ENCODE results near the gene ZFP36L2.

ZFP36L2 gene

DNA sequence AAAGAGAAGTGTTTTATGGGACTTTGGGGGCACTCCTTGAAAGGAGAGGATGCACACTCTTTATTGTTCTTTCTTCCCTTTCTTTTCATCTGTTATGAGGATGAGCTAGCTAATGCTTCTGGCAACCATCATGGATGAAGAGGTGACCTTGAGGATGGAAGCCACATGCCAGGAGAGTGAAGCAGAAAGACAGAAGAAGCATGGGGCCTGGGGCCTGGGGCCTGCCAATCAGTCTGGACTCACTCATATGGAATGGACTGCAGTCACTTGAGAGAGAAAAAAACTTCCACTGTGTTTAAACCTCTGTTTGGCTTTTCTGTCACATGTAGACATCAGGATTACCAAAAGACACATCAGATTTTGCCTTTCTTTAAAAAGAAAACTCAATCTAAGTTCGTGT lies 35.8 kb upstream of the ZFP36L2 start:
- no peaks in the 10 kb centered on the region for H3K27me3 Mint-ChIP-seq

DNA sequence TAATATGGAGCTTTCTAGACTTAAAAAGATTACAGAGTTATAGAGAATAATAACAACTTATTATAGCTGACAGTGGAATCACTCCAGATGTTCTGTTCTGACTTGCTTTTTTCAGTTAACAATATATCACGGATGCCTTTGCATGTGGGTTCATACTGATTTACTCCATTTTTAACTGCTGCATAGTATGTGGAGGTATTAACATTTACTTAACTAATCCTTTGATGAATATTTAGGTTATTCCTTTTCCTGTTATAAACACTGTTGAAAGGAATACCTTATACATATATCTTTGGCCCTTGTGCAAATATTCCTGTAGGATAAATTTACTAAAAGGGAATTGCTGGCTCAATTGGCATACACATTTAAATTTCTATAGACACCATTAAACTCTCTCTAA lies 33.1 kb upstream of the ZFP36L2 start:
- Mint-ChIP-seq H3K27ac (no peak overlapping the region), H3K36me3 (peaks cover 16% of the 10 kb centered on the region)

More for the DNA sequence above, 35.8 kb upstream of the ZFP36L2 start:
- Mint-ChIP-seq H3K36me3 (peaks cover 14% of the 10 kb centered on the region), H3K4me1 (ENCODE audit: low read depth) (no peaks in the 10 kb centered on the region), H3K27ac (no peak overlapping the region), H3K9me3 (ENCODE audit: low read depth) (no peaks in the 10 kb centered on the region), H3K4me3 (no peak overlapping the region)

DNA sequence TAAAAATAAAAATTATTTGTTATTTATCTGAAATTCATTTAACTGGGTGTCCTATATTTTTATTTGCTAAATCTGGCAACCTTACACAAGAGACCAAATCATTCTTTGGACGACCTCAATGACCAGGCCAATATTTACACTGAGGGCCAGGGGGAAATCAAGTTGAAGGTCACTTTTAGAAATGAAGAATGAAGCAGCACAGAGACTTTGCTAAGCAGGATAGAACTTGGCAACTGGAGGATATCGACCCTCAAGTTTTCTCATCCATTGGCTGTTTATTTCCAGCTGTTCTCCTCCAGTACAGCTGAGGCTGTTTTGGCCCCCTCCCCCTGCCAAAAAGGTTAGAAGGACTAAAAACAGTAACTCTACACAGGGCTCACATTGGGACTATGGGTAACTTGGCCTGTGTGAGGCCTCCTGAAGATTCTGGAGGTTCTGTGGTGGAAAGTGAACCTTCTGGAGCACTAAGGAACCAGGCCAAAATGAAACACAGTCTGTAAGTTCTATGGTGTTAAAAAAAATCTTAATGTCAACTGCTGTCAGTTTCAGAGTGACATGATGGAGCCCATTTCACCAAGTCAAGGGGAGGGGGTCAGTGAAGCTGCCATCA lies 32.2 kb upstream of the ZFP36L2 start:
- H3K9me3 Mint-ChIP-seq (ENCODE audit: low read depth), result no peaks in the 10 kb centered on the region
- no peaks in the 10 kb centered on the region for H3K4me1 Mint-ChIP-seq (ENCODE audit: low read depth)
- H3K27me3 Mint-ChIP-seq, result no peaks in the 10 kb centered on the region
- peaks cover 17% of the 10 kb centered on the region for H3K36me3 Mint-ChIP-seq
- H3K27ac Mint-ChIP-seq, result no peak overlapping the region
- no peak overlapping the region for H3K4me3 Mint-ChIP-seq

More for the DNA sequence above, 33.1 kb upstream of the ZFP36L2 start:
- Mint-ChIP-seq H3K4me1 (ENCODE audit: low read depth) (no peaks in the 10 kb centered on the region), H3K9me3 (ENCODE audit: low read depth) (no peaks in the 10 kb centered on the region), H3K4me3 (no peak overlapping the region), H3K27me3 (no peaks in the 10 kb centered on the region)

DNA sequence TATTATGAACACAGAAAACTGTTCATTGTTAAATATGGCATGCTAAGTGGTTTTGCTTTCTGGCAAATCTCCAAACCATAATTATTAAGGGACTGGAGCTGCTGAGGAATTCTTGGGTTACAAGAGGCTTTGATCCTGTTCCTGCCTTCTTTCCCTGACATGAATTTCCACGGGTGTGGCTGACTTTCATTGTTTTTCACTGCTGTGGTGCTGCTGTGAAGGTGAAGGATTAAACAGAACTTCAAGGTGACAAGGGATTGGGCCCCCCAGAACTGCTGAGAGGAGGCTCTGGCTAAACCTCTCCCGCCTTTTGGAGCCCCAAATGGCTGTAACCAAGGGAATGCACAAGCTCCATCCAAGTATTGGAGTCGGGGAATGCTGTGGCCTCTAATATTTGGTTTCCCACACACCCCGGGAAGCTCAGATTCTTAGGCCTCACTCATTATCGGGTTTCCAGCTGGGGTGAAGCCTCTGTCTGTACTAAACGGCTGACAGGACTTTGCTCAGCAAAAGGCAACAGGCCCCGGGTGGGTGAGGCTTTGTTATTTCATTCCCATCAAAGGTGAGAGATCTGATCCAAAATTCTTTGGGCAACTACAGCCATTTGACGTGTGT lies 29.0 kb upstream of the ZFP36L2 start:
- Mint-ChIP-seq H3K27me3 (no peaks in the 10 kb centered on the region), H3K4me3 (no peak overlapping the region), H3K4me1 (ENCODE audit: low read depth) (no peaks in the 10 kb centered on the region), H3K9me3 (ENCODE audit: low read depth) (no peaks in the 10 kb centered on the region), H3K27ac (no peak overlapping the region), H3K36me3 (peaks cover 8% of the 10 kb centered on the region)

DNA sequence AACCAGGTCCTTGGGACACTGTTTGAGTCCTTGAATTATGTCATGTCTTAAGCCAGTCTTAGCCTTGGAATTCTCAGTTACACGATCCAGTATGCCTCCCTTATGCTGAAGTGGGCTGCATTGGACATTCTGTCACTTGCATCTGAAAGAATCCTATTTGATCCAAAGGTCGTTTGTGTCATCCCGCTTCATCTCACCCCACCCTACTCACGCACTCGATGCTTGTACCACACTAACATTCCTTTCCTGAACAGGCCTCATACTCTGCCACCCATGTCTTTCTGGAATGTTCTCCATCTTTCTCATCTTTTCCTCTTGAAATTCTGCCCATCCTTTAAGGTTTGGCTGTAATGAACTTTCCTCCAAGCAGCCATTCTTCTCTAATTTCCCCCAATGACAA lies 27.9 kb upstream of the ZFP36L2 start:
- Mint-ChIP-seq H3K27ac (no peak overlapping the region), H3K4me3 (no peak overlapping the region), H3K27me3 (no peaks in the 10 kb centered on the region), H3K9me3 (ENCODE audit: low read depth) (no peaks in the 10 kb centered on the region), H3K36me3 (peaks cover 8% of the 10 kb centered on the region), H3K4me1 (ENCODE audit: low read depth) (no peaks in the 10 kb centered on the region)

DNA sequence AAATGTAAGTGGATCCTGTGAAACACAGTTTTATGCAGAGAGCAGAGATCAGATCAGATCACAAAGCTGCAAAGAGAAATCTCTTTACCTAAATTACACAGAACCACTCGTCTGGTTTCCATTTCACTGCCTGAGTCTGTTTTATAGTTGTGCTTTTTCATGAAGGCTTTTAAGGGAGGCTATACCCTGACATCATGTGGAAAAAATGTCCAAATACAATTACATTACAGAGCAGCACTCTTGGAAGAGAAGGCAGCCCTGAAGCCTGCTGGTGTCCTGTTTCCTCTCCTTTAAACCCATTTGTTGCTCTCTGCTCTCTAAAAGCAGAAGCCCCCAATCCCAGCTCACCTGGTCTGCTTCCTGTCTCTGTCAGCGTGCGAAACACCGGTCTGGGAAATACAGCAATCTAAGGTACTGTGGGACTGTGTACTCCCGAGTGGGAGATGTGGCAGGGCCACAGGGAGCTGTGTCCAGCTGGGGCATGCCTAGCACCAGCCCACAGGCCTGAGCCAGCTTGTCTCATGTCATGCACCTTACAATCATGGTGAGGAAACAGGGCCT lies 24.8 kb upstream of the ZFP36L2 start:
- H3K36me3 Mint-ChIP-seq, result peaks cover 3% of the 10 kb centered on the region
- H3K4me1 Mint-ChIP-seq (ENCODE audit: low read depth), result no peaks in the 10 kb centered on the region
- no peak overlapping the region for H3K27ac Mint-ChIP-seq
- H3K27me3 Mint-ChIP-seq, result no peaks in the 10 kb centered on the region
- H3K4me3 Mint-ChIP-seq, result no peak overlapping the region
- H3K9me3 Mint-ChIP-seq (ENCODE audit: low read depth), result no peaks in the 10 kb centered on the region

DNA sequence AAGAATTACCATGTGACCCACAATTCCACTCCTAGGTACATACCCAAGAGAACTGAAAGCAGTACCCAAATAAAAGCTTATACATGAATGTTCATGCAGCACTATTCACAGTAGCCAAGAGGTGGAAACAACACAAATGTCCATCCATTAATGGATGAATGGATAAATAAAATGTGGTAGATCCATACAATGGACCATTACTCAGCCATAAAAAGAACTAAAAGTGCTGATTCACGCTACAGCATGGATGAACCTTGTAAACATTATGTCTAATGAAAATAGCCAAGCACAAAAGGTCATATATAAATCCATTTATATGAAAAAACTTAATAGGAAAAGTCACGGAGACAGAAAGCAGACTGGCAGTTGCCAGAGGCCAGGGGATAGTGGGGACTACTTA lies 23.6 kb upstream of the ZFP36L2 start:
- Mint-ChIP-seq H3K4me3 (no peak overlapping the region), H3K4me1 (ENCODE audit: low read depth) (no peaks in the 10 kb centered on the region), H3K27me3 (no peaks in the 10 kb centered on the region), H3K36me3 (peaks cover 3% of the 10 kb centered on the region), H3K27ac (no peak overlapping the region), H3K9me3 (ENCODE audit: low read depth) (no peaks in the 10 kb centered on the region)

DNA sequence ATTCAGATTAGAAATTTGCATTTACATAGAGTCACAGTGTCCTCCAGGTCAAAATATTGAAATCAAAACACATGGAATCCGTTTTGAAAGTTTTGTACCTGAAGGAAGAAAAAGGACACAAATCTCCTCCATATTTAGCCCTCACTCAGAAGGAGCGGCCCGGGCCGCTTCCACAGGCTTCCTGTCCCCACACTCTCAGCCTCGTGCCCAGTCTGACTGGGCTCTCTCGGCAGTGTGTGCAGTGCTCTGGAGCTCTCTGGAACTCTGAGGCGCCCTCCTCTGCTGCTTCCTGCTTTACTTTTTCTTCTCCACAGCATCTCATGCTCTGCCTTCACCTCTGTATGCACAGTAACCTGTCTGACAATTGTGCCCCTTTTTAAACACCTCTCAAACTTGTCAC lies 22.2 kb upstream of the ZFP36L2 start:
- Mint-ChIP-seq H3K36me3 (peaks cover 2% of the 10 kb centered on the region), H3K4me1 (ENCODE audit: low read depth) (no peaks in the 10 kb centered on the region), H3K27ac (no peak overlapping the region), H3K9me3 (ENCODE audit: low read depth) (no peaks in the 10 kb centered on the region), H3K4me3 (no peak overlapping the region), H3K27me3 (no peaks in the 10 kb centered on the region)

DNA sequence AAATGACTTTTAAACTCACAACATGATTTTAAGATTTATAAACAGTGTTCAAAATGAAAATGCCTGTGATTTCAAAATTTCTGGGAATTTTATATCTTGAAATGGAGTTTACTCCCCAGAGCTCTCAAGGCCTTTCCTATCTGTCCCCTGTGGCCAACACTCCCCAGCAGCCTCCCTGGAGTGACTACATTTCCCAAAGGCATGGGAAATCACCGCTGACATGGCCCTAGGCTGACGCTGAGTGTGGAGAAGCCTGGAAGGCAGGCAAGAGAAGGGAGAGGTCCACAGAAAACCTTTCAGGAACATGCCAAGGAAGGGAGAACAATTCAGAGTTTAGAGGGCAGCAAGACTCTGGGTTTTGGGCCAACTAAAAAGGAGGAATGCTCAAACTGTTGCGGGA lies 20.2 kb upstream of the ZFP36L2 start:
- H3K9me3 Mint-ChIP-seq (ENCODE audit: low read depth), result no peaks in the 10 kb centered on the region
- H3K27ac Mint-ChIP-seq, result no peak overlapping the region
- H3K4me1 Mint-ChIP-seq (ENCODE audit: low read depth), result no peaks in the 10 kb centered on the region
- no peak overlapping the region for H3K4me3 Mint-ChIP-seq
- peaks cover 2% of the 10 kb centered on the region for H3K36me3 Mint-ChIP-seq
- H3K27me3 Mint-ChIP-seq, result no peaks in the 10 kb centered on the region

DNA sequence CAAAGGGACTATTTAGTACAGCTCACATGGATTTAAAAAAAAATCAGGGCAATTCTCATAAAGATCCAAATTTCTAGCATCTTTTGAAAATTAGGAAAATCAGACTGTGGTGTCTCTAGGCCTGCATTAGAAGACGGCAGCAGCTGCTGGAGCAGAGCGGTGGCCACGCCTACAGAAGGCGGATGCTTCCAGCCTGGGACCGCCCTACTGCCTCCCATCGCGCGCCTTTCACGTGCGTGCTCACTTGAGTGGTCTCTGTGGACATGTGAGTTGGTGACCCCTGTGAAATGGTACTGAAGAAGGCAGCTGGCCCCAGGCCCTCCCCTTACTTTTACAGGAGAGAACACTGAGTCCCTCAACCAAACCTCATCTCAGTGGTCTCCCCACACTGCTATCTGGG lies 15.2 kb upstream of the ZFP36L2 start:
- Mint-ChIP-seq H3K4me1 (ENCODE audit: low read depth) (peaks cover 6% of the 10 kb centered on the region), H3K9me3 (ENCODE audit: low read depth) (no peaks in the 10 kb centered on the region), H3K27ac (no peak overlapping the region), H3K27me3 (no peaks in the 10 kb centered on the region), H3K4me3 (no peak overlapping the region), H3K36me3 (peaks cover 5% of the 10 kb centered on the region)

DNA sequence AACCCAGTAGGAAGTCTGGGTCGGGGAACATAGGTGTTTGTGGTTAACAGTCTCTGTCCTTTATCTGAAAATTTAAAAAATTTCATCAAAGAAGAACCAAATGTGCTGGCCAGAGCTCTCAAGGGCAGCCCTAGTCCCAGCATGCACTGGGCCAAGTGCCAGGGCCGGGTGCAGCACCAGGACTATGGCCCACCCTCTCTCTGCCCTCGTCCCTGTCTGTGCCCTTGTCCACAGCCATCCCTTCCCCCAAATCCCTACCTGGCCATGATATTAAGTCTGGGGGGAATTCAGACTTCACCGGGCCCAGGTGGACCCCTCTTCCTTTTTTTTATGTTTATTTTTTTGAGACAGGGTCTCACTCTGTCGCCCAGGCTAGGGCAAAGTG lies 14.4 kb upstream of the ZFP36L2 start:
- Mint-ChIP-seq H3K9me3 (ENCODE audit: low read depth) (no peaks in the 10 kb centered on the region), H3K27me3 (no peaks in the 10 kb centered on the region), H3K4me1 (ENCODE audit: low read depth) (peaks cover 6% of the 10 kb centered on the region), H3K4me3 (no peak overlapping the region), H3K27ac (no peak overlapping the region), H3K36me3 (peaks cover 5% of the 10 kb centered on the region)

DNA sequence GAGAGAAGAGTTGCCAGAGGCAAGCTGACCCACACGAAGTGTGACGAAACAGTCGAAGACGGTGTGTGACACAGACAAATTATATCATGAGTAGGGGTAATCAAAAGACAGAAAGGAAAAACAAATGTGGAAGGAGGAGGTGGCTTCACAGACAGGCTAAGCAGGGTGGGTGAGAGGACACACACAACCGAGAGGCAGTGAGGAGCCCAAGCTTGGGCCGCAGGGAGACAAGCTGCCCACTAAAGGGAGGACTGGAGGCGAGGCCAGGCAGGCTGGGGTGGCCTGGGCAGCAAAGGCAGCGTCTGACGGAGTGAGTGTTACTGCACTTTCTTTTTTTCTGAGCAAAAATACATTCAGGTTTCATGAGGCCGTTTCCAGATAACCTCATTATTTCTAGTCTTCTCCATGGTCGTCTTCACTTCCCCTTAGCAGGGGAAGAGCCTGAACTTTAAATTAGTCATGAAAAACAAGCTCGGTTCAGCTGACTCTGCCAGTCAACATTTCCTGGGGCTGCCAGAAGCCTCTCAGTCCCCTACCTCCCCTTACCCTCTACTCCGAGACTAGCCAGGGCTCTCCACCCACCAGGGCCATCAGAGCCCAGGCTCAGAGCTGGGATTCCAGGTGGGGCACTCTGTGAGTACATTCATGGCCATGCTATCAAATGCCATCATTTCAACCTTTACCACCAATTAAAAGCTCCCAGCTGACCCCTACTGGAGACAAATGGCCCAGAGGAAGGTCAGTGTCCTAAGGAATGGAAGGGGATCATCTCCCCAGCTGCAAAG lies 13.8 kb upstream of the ZFP36L2 start:
- no peak overlapping the region for H3K4me3 Mint-ChIP-seq
- H3K36me3 Mint-ChIP-seq, result peaks cover 5% of the 10 kb centered on the region
- peak overlapping the region; percentile 3 for H3K27ac Mint-ChIP-seq
- H3K4me1 Mint-ChIP-seq (ENCODE audit: low read depth), result peaks cover 6% of the 10 kb centered on the region
- no peaks in the 10 kb centered on the region for H3K27me3 Mint-ChIP-seq
- H3K9me3 Mint-ChIP-seq (ENCODE audit: low read depth), result no peaks in the 10 kb centered on the region

DNA sequence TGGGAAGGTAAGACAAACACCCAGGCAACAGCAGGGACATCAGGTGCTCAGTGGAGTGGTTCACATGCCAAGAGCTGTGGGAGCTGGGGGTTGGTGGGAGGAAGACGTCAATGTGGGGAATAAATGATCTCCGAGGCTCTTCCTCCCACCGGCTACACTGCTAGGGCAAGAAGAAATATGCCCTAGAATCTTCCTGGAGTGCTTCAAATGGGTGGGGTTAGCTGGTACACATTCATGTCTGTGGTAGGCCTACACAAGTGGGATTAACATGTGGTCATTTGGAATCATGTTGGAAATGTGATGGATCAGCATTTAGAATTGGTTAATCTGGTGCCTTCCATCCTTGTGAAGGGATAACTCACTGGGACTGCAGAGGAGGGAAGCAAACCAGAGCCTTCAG lies 12.4 kb upstream of the ZFP36L2 start:
- peaks cover 6% of the 10 kb centered on the region for H3K4me1 Mint-ChIP-seq (ENCODE audit: low read depth)

DNA sequence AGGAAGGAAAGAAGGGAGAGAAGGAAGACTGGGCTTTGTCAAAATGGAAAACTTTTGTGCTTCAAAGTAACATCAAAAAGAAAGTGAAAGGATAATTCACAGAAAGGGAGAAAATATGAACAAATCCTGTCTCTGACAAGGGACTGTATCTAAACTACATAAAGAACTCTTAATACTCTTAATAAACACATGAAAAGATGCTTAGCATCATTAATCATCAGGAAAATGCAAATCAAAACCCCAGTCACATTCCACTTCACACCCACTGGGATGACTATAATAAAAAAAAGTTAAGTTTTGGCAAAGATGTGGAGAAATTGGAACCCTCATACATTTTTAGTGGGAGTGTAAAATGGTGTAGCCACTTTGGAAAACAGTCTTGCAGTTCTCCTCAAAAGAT lies 11.8 kb upstream of the ZFP36L2 start:
- Mint-ChIP-seq H3K36me3 (peaks cover 3% of the 10 kb centered on the region), H3K4me3 (no peak overlapping the region), H3K4me1 (ENCODE audit: low read depth) (peaks cover 6% of the 10 kb centered on the region), H3K27me3 (no peaks in the 10 kb centered on the region), H3K27ac (no peak overlapping the region), H3K9me3 (ENCODE audit: low read depth) (no peaks in the 10 kb centered on the region)

More for the DNA sequence above, 12.4 kb upstream of the ZFP36L2 start:
- Mint-ChIP-seq H3K27ac (no peak overlapping the region), H3K9me3 (ENCODE audit: low read depth) (no peaks in the 10 kb centered on the region), H3K36me3 (peaks cover 3% of the 10 kb centered on the region), H3K27me3 (no peaks in the 10 kb centered on the region), H3K4me3 (no peak overlapping the region)
